IMR-90 (cell line): Measurements from ENCODE around the gene ISX. TPM values are rescaled to one million over a fixed set of nuclear protein-coding genes. Genes with fewer than 3 reads are reported as not detected.

Experiments used
- ATAC-seq: fragments of 200-7000 bp; cut with Tn5 transposase; 2 replicates; pipeline ENCODE4 v1.9.1; 2020; ENCODE audit warnings: low read depth, mild to moderate bottlenecking, moderate library complexity
- BruUV-seq: library from RNA; stranded (reverse); fragments of 400-500 nt; replicated peaks from 2 replicates; lab custom pipeline; 2021; lab: Mats Ljungman, UMichigan
- CTCF ChIA-PET: fragments of 300-600 bp; formaldehyde crosslinking; extraction: SDS; loops from one replicate; lab custom pipeline; 2021; ENCODE audit warnings: antibody characterized with exemption; lab: Yijun Ruan, JAX
- POLR2A ChIA-PET: fragments of 300-600 bp; sonication (Branson Sonifier 250); formaldehyde crosslinking; loops from one replicate; lab custom pipeline; 2022; ENCODE audit warnings: antibody characterized with exemption; ENCODE audit not compliant: unreplicated experiment; lab: Charles Lee
- DNase-seq: peaks from one replicate; pipeline ENCODE4 v3.0.0; 2013
- H2AFZ ChIP-seq: replicated peaks from 2 replicates; pipeline ENCODE3; 2013; ENCODE audit warnings: low read length, mild to moderate bottlenecking; ENCODE audit not compliant: poor library complexity
- H2AK5ac ChIP-seq: 2 replicates; pipeline ENCODE4 v1.6.1; 2013; ENCODE audit warnings: low read depth, low read length, inconsistent platforms
- H2AK9ac ChIP-seq: replicated peaks from 2 replicates; pipeline ENCODE3; 2013; ENCODE audit warnings: mild to moderate bottlenecking, low read depth, low read length, moderate library complexity; ENCODE audit not compliant: poor library complexity
- H2BK120ac ChIP-seq: 2 replicates; pipeline ENCODE4 v1.6.1; 2013; ENCODE audit warnings: low read depth, low read length, inconsistent platforms
- H2BK15ac ChIP-seq: 3 replicates; pipeline ENCODE4 v1.6.1; 2013; ENCODE audit warnings: low read depth, low read length, inconsistent platforms
- H2BK20ac ChIP-seq: 2 replicates; pipeline ENCODE4 v1.6.1; 2013; ENCODE audit warnings: low read depth, mild to moderate bottlenecking, inconsistent platforms, low read length, moderate library complexity
- H2BK5ac ChIP-seq: 2 replicates; pipeline ENCODE4 v1.6.1; 2013; ENCODE audit warnings: mild to moderate bottlenecking, low read depth, low read length, inconsistent platforms; ENCODE audit not compliant: poor library complexity, severe bottlenecking
- H3K14ac ChIP-seq: replicated peaks from 2 replicates; pipeline ENCODE4 v1.6.1; 2013; ENCODE audit warnings: low read depth, low read length, inconsistent platforms
- H3K18ac ChIP-seq: 2 replicates; pipeline ENCODE4 v1.6.1; 2013; ENCODE audit warnings: low read depth, low read length, control low read depth
- H3K23ac ChIP-seq: 2 replicates; pipeline ENCODE4 v1.6.1; 2013; ENCODE audit warnings: low read depth, low read length, inconsistent platforms
- H3K27ac ChIP-seq: 2 replicates; pipeline ENCODE4 v1.5.1; 2013; ENCODE audit warnings: mild to moderate bottlenecking, control low read depth, low read length; ENCODE audit not compliant: insufficient read depth
- H3K27me3 ChIP-seq: 2 replicates; pipeline ENCODE4 v1.6.1; 2013; ENCODE audit warnings: low read length; ENCODE audit not compliant: control insufficient read depth, insufficient read depth
- H3K36me3 ChIP-seq: 2 replicates; pipeline ENCODE4 v1.6.1; 2013; ENCODE audit warnings: low read length, mixed read lengths; ENCODE audit not compliant: control insufficient read depth, insufficient read depth
- H3K4ac ChIP-seq: 2 replicates; pipeline ENCODE4 v1.6.1; 2013; ENCODE audit warnings: low read depth, low read length, inconsistent platforms
- H3K4me1 ChIP-seq: 2 replicates; pipeline ENCODE4 v1.6.1; 2013; ENCODE audit warnings: low read length, mixed read lengths; ENCODE audit not compliant: control insufficient read depth, insufficient read depth
- H3K4me2 ChIP-seq: 2 replicates; pipeline ENCODE4 v1.6.1; 2013; ENCODE audit warnings: low read depth, mild to moderate bottlenecking, control low read depth, low read length, moderate library complexity
- H3K4me3 ChIP-seq: 2 replicates; pipeline ENCODE4 v1.5.1; 2013; ENCODE audit warnings: low read depth, mild to moderate bottlenecking, control low read depth, low read length, moderate library complexity; ENCODE audit not compliant: insufficient read depth
- H3K56ac ChIP-seq: 2 replicates; pipeline ENCODE4 v1.6.1; 2013; ENCODE audit warnings: low read length, inconsistent platforms; ENCODE audit not compliant: insufficient read depth; ENCODE audit errors: extremely low read depth
- H3K79me1 ChIP-seq, 2 experiments: 2 replicates each; pipeline ENCODE4 v1.6.1; 2013; ENCODE audit warnings: low read length in 2 of 2, inconsistent platforms in 1 of 2, low read depth in 1 of 2
- H3K9ac ChIP-seq: 2 replicates; pipeline ENCODE4 v1.6.1; 2013; ENCODE audit warnings: low read depth, low read length, control low read depth
- H3K9me1 ChIP-seq: 2 replicates; pipeline ENCODE4 v1.6.1; 2013; ENCODE audit warnings: low read length, inconsistent platforms; ENCODE audit not compliant: insufficient read depth
- H3K9me3 ChIP-seq: 2 replicates; pipeline ENCODE4 v1.6.1; 2013; ENCODE audit warnings: low read length; ENCODE audit not compliant: control insufficient read depth, insufficient read depth
- H4K20me1 ChIP-seq: 2 replicates; pipeline ENCODE4 v1.6.1; 2013; ENCODE audit warnings: low read length, inconsistent platforms; ENCODE audit not compliant: insufficient read depth
- H4K5ac ChIP-seq: 2 replicates; pipeline ENCODE4 v1.6.1; 2013; ENCODE audit warnings: mild to moderate bottlenecking, low read depth, low read length, control low read depth
- H4K8ac ChIP-seq, 2 experiments: 2 replicates each; pipeline ENCODE4 v1.6.1; 2013; ENCODE audit warnings: low read depth in 2 of 2, low read length in 2 of 2, control low read depth in 1 of 2, inconsistent platforms in 1 of 2
- H4K91ac ChIP-seq: 2 replicates; pipeline ENCODE4 v1.6.1; 2013; ENCODE audit warnings: low read depth, low read length, inconsistent platforms; ENCODE audit not compliant: insufficient read depth
- MXI1 ChIP-seq: IDR thresholded peaks from 2 replicates; pipeline ENCODE4 v1.6.1; 2012; ENCODE audit warnings: low read depth, mild to moderate bottlenecking, low read length, moderate library complexity, borderline replicate concordance
- POLR2A ChIP-seq: IDR thresholded peaks from 2 replicates; pipeline ENCODE4 v1.6.1; 2012; ENCODE audit warnings: mild to moderate bottlenecking, low read depth, low read length
- RFX5 ChIP-seq: IDR thresholded peaks from 2 replicates; pipeline ENCODE4 v1.8.0; 2012; ENCODE audit warnings: low read depth, mild to moderate bottlenecking, low read length, moderate library complexity
- WGBS, 2 experiments: methylation state at CpG; one replicate each; pipeline versions ENCODE4 v1.1.5 to v1.1.7; 2013; ENCODE audit warnings: missing lambda C conversion rate in 2 of 2; ENCODE audit not compliant: insufficient read length in 1 of 2; ENCODE audit errors: extremely low coverage in 2 of 2; 5-methylcytosine and 5-hydroxymethylcytosine counted together
- dilution Hi-C: fragments of 300-500 bp; cut with HindIII; formaldehyde crosslinking; loops from one replicate; pipeline ENCODE4 v1.14.3; 2018; ENCODE audit warnings: low sequenced_read_pairs; ENCODE audit not compliant: unreplicated experiment
- in situ Hi-C: fragments of 300-500 bp; cut with MboI; formaldehyde crosslinking; loops from 3 replicates; pipeline ENCODE4 v1.14.3; 2019; ENCODE audit warnings: low sequenced_read_pairs, inconsistent platforms, mixed read lengths
- intact Hi-C: fragments of 100-400 bp; cut with micrococcal nuclease; formaldehyde crosslinking; loops from 2 replicates; pipeline ENCODE4 v1.10.0; 2022
- polyA plus RNA-seq, 3 experiments: library from polyadenylated mRNA; depleted of rRNA; stranded (reverse); fragments of >200 nt; gene quantifications; 2 replicates each; pipeline ENCODE4 v1.2.3, GENCODE V29; 2012; ENCODE audit warnings: low replicate concordance in 1 of 3
- total RNA-seq: library from RNA; depleted of rRNA; stranded (reverse); fragments of >200 nt; gene quantifications from 2 replicates; pipeline ENCODE4 v1.2.3, GENCODE V29; 2012
- TF ChIP-seq, protein P1 (sequence below): conservative IDR thresholded peaks from 2 replicates; pipeline ENCODE4 v1.5.1; 2012; ENCODE audit warnings: mild to moderate bottlenecking, low read depth, low read length, improper control_type of control experiment
- TF ChIP-seq, protein P2 (sequence below): fragments of 150-350 bp; IDR thresholded peaks from 2 replicates; pipeline ENCODE4 v1.6.1; 2017; ENCODE audit warnings: mild to moderate bottlenecking, antibody characterized with exemption, low read length, low read depth

ISX gene
- total and polyA plus RNA-seq, 2 of the 4 experiments (the other 2 are of a cell fraction): not detected

DNA sequence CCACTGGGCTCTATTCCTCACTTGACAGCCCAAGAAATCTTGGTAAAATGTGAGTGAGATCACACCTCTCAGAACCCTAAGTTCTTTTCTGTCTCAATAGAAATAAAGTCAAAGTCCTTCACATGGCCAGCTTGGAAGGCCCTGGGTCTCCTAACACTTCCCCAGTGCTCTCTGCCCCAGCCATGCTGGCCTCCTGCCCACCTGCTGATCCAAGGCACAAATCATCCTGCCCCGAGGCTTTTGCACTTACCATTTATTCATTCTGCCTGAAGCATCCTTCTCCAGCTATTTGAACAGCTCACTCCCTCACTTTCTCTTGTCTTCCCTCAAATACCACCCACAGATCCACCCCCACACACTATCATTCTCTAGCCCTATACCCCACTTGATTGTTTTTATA, 26.4 kb downstream of the ISX start:
- H3K9me1 ChIP-seq: no peaks in the 10 kb centered on the region
- H4K91ac ChIP-seq: no peak overlapping the region
- H4K5ac ChIP-seq: no peak overlapping the region
- H3K27me3 ChIP-seq: no peaks in the 10 kb centered on the region
- no peak overlapping the region for H3K14ac ChIP-seq
- CTCF ChIA-PET: no interaction called here
- no peak overlapping the region for H2AK5ac ChIP-seq
- in situ Hi-C loops (no loop called here), dilution Hi-C loops (no loop called here), intact Hi-C loops (no loop called here)
- no peak overlapping the region for H2BK20ac ChIP-seq
- H3K27ac ChIP-seq: no peak overlapping the region
- H3K79me1 ChIP-seq: no peaks in the 10 kb centered on the region
- WGBS, 2 experiments: 0% methylated on average over 1 of the region's 1 CpG; no CpG with 5 or more reads in 1 of the 2 experiments
- H2BK120ac ChIP-seq: no peak overlapping the region
- no peaks in the 10 kb centered on the region for H3K4me1 ChIP-seq
- H3K36me3 ChIP-seq: no peaks in the 10 kb centered on the region
- no peak overlapping the region for H2AK9ac ChIP-seq
- H2BK15ac ChIP-seq: no peak overlapping the region
- DNase-seq (no peak), ATAC-seq (no peak)
- H3K4ac ChIP-seq: no peak overlapping the region
- no peak overlapping the region for H2AFZ ChIP-seq
- POLR2A ChIA-PET: no interaction called here
- H2BK5ac ChIP-seq: no peak overlapping the region
- no peak overlapping the region for H4K8ac ChIP-seq
- no peak overlapping the region for H3K18ac ChIP-seq
- no TSS peak for BruUV-seq
- H3K9ac ChIP-seq: no peak overlapping the region
- no peak for TF ChIP-seq MXI1
- TF ChIP-seq, protein P1, sequence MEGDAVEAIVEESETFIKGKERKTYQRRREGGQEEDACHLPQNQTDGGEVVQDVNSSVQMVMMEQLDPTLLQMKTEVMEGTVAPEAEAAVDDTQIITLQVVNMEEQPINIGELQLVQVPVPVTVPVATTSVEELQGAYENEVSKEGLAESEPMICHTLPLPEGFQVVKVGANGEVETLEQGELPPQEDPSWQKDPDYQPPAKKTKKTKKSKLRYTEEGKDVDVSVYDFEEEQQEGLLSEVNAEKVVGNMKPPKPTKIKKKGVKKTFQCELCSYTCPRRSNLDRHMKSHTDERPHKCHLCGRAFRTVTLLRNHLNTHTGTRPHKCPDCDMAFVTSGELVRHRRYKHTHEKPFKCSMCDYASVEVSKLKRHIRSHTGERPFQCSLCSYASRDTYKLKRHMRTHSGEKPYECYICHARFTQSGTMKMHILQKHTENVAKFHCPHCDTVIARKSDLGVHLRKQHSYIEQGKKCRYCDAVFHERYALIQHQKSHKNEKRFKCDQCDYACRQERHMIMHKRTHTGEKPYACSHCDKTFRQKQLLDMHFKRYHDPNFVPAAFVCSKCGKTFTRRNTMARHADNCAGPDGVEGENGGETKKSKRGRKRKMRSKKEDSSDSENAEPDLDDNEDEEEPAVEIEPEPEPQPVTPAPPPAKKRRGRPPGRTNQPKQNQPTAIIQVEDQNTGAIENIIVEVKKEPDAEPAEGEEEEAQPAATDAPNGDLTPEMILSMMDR: no peak
- TF ChIP-seq, protein P2, sequence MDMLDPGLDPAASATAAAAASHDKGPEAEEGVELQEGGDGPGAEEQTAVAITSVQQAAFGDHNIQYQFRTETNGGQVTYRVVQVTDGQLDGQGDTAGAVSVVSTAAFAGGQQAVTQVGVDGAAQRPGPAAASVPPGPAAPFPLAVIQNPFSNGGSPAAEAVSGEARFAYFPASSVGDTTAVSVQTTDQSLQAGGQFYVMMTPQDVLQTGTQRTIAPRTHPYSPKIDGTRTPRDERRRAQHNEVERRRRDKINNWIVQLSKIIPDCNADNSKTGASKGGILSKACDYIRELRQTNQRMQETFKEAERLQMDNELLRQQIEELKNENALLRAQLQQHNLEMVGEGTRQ: no peak
- no peak for TF ChIP-seq RFX5
- TF ChIP-seq POLR2A: no peak
- no peaks in the 10 kb centered on the region for H4K20me1 ChIP-seq
- H3K4me3 ChIP-seq: no peak overlapping the region
- no peak overlapping the region for H3K4me2 ChIP-seq
- H3K56ac ChIP-seq: no peak overlapping the region
- H3K23ac ChIP-seq: no peak overlapping the region
- peaks cover 2% of the 10 kb centered on the region; the same call in 1 of the 2 replicates for H3K9me3 ChIP-seq
